H9 (cell line): Measurements from ENCODE around the gene TMEM209. TPM values are rescaled to one million over a fixed set of nuclear protein-coding genes. Genes with fewer than 3 reads are reported as not detected.

ENCODE experiments used
- DNase-seq: peaks from one replicate; pipeline ENCODE4 v3.0.0-alpha.2; 2017
- H2AFZ ChIP-seq: one replicate; pipeline ENCODE4 v1.6.1; 2013; ENCODE audit warnings: mild to moderate bottlenecking, low read length, control low read depth, moderate library complexity
- H2AK5ac ChIP-seq: 2 replicates; pipeline ENCODE4 v1.6.1; 2013; ENCODE audit warnings: low read length, control low read depth, mixed read lengths; ENCODE audit not compliant: insufficient read length
- H2BK120ac ChIP-seq: one replicate; pipeline ENCODE4 v1.6.1; 2013; ENCODE audit warnings: low read depth, mild to moderate bottlenecking, low read length, control low read depth, inconsistent platforms; ENCODE audit not compliant: poor library complexity, severe bottlenecking
- H2BK12ac ChIP-seq: 2 replicates; pipeline ENCODE4 v1.6.1; 2013; ENCODE audit warnings: low read length, control low read depth, mixed read lengths, low read depth; ENCODE audit not compliant: insufficient read length
- H2BK15ac ChIP-seq: 2 replicates; pipeline ENCODE4 v1.6.1; 2013; ENCODE audit warnings: low read depth, low read length, control low read depth
- H2BK20ac ChIP-seq: one replicate; pipeline ENCODE4 v1.6.1; 2013; ENCODE audit warnings: low read depth, mild to moderate bottlenecking, low read length, control low read depth, inconsistent platforms; ENCODE audit not compliant: poor library complexity, severe bottlenecking
- H2BK5ac ChIP-seq: 2 replicates; pipeline ENCODE4 v1.6.1; 2013; ENCODE audit warnings: low read length, control low read depth, mixed read lengths; ENCODE audit not compliant: insufficient read length
- H3K14ac ChIP-seq: 2 replicates; pipeline ENCODE4 v1.6.1; 2013; ENCODE audit warnings: low read length, control low read depth; ENCODE audit not compliant: insufficient read depth
- H3K18ac ChIP-seq: 2 replicates; pipeline ENCODE4 v1.6.1; 2013; ENCODE audit warnings: low read depth, mild to moderate bottlenecking, mixed read lengths, low read length, control low read depth; ENCODE audit not compliant: insufficient read length
- H3K23ac ChIP-seq: 2 replicates; pipeline ENCODE4 v1.6.1; 2013; ENCODE audit warnings: low read length, control low read depth, mixed read lengths, low read depth; ENCODE audit not compliant: insufficient read length
- H3K23me2 ChIP-seq: 2 replicates; pipeline ENCODE4 v1.6.1; 2013; ENCODE audit warnings: low read depth, mild to moderate bottlenecking, mixed read lengths, low read length, control low read depth; ENCODE audit not compliant: insufficient read length, poor library complexity, severe bottlenecking
- H3K27ac ChIP-seq: 2 replicates; pipeline ENCODE4 v1.5.1; 2013; ENCODE audit warnings: low read length, control low read depth, mixed read lengths, low read depth; ENCODE audit not compliant: insufficient read length
- H3K27me3 ChIP-seq: 2 replicates; pipeline ENCODE4 v1.6.1; 2013; ENCODE audit warnings: low read length, control low read depth, inconsistent platforms; ENCODE audit not compliant: insufficient read depth
- H3K4ac ChIP-seq: 2 replicates; pipeline ENCODE4 v1.6.1; 2013; ENCODE audit warnings: low read depth, mild to moderate bottlenecking, control low read depth, inconsistent platforms, low read length, moderate library complexity
- H3K4me1 ChIP-seq: 2 replicates; pipeline ENCODE4 v1.6.1; 2013; ENCODE audit warnings: low read length, control low read depth, inconsistent platforms; ENCODE audit not compliant: insufficient read depth
- H3K4me2 ChIP-seq: 2 replicates; pipeline ENCODE4 v1.6.1; 2013; ENCODE audit warnings: low read length, control low read depth, mixed read lengths; ENCODE audit not compliant: insufficient read length, insufficient read depth
- H3K56ac ChIP-seq: 2 replicates; pipeline ENCODE4 v1.6.1; 2013; ENCODE audit warnings: low read depth, mild to moderate bottlenecking, mixed read lengths, low read length, control low read depth; ENCODE audit not compliant: insufficient read length
- H3K79me1 ChIP-seq: 2 replicates; pipeline ENCODE4 v1.6.1; 2013; ENCODE audit warnings: low read depth, mild to moderate bottlenecking, moderate library complexity, low read length, control low read depth, inconsistent platforms; ENCODE audit not compliant: insufficient read depth, poor library complexity, severe bottlenecking
- H3K79me2 ChIP-seq: 2 replicates; pipeline ENCODE4 v1.6.1; 2013; ENCODE audit warnings: low read length, control low read depth, inconsistent platforms; ENCODE audit not compliant: insufficient read depth
- H3K9ac ChIP-seq: 2 replicates; pipeline ENCODE4 v1.6.1; 2013; ENCODE audit warnings: low read length, control low read depth, mixed read lengths; ENCODE audit not compliant: insufficient read length; ENCODE audit errors: extremely low read depth
- H3K9me3 ChIP-seq: one replicate; pipeline ENCODE4 v1.6.1; 2013; ENCODE audit warnings: low read depth, low read length, inconsistent platforms; ENCODE audit not compliant: control insufficient read depth
- H3T11ph ChIP-seq: one replicate; pipeline ENCODE4 v1.6.1; 2013; ENCODE audit warnings: mild to moderate bottlenecking, low read length, control low read depth, inconsistent platforms
- H4K20me1 ChIP-seq: one replicate; pipeline ENCODE4 v1.6.1; 2013; ENCODE audit not compliant: control insufficient read depth, insufficient read length, insufficient read depth
- H4K5ac ChIP-seq: 2 replicates; pipeline ENCODE4 v1.6.1; 2013; ENCODE audit warnings: low read depth, mild to moderate bottlenecking, mixed read lengths, low read length, control low read depth; ENCODE audit not compliant: insufficient read length
- H4K8ac ChIP-seq: replicated peaks from 2 replicates; pipeline ENCODE4 v1.6.1; 2013; ENCODE audit warnings: low read length, control low read depth, mixed read lengths, low read depth; ENCODE audit not compliant: insufficient read length
- H4K91ac ChIP-seq: 2 replicates; pipeline ENCODE4 v1.6.1; 2013; ENCODE audit warnings: low read depth, mild to moderate bottlenecking, moderate library complexity, mixed read lengths, low read length, control low read depth; ENCODE audit not compliant: insufficient read length
- H3K27ac Mint-ChIP-seq, 3 experiments: 2 replicates in 2 of 3; 3 replicates in 1 of 3; pipeline ENCODE4 v1.8.0; 2020 to 2021; ENCODE audit warnings: mixed read lengths in 3 of 3, mild to moderate bottlenecking in 1 of 3, moderate library complexity in 1 of 3
- H3K27me3 Mint-ChIP-seq: 2 replicates; pipeline ENCODE4 v1.8.0; 2021; ENCODE audit warnings: low read depth, mild to moderate bottlenecking, moderate library complexity, mixed read lengths
- H3K36me3 Mint-ChIP-seq, 3 experiments: 2 replicates in 2 of 3; 3 replicates in 1 of 3; pipeline ENCODE4 v1.8.0; 2020 to 2021; ENCODE audit warnings: low read depth in 3 of 3, mixed read lengths in 3 of 3; ENCODE audit not compliant: insufficient read depth in 1 of 3
- H3K4me1 Mint-ChIP-seq, 2 experiments: 2 replicates each; pipeline ENCODE4 v1.8.0; 2020; ENCODE audit warnings: mixed read lengths in 2 of 2
- H3K4me3 Mint-ChIP-seq, 2 experiments: 2 replicates in 1 of 2; 3 replicates in 1 of 2; pipeline ENCODE4 v1.8.0; 2020 to 2021; ENCODE audit warnings: mild to moderate bottlenecking in 2 of 2, mixed read lengths in 2 of 2, moderate library complexity in 1 of 2
- H3K9me3 Mint-ChIP-seq, 2 experiments: 2 replicates in 1 of 2; 3 replicates in 1 of 2; pipeline ENCODE4 v1.8.0; 2020; ENCODE audit warnings: mild to moderate bottlenecking in 2 of 2, mixed read lengths in 2 of 2, moderate library complexity in 1 of 2
- CTCF ChIP-seq: fragments of 200-600 bp; sonication (generic); conservative IDR thresholded peaks from 3 replicates; pipeline ENCODE4 v1.8.0; 2021; ENCODE audit warnings: antibody characterized with exemption, mild to moderate bottlenecking
- WGBS: extraction: QIAGEN DNeasy Blood & Tissue Kit; methylation state at CpG from one replicate; pipeline ENCODE4 v1.1.7; 2013; ENCODE audit warnings: missing lambda C conversion rate, low lambda C conversion rate, mixed read lengths; ENCODE audit not compliant: insufficient read length; ENCODE audit errors: extremely low coverage; 5-methylcytosine and 5-hydroxymethylcytosine counted together
- total RNA-seq: library from RNA; stranded (reverse); gene quantifications from 2 replicates; pipeline ENCODE4 v1.2.1, GENCODE V29; 2021

TMEM209 gene
- total RNA-seq, 1 experiment from 2014 or later, result 30.8 TPM

- peaks cover 27% of the 10 kb centered on the region for H3K27me3 Mint-ChIP-seq
- Histone ChIP-seq H2BK20ac (no peak overlapping the region), H3K9me3 (no peaks in the 10 kb centered on the region), H3K56ac (no peak overlapping the region), H3K27ac (no peak overlapping the region), H2BK12ac (peak overlapping the region; percentile 25), H3T11ph (no peak overlapping the region), H2BK5ac (no peak overlapping the region), H2AFZ (no peak overlapping the region), H3K23ac (no peak overlapping the region), H4K8ac (no peak overlapping the region), H4K5ac (peak overlapping the region; percentile 77), H3K79me2 (no peaks in the 10 kb centered on the region), H3K14ac (peak overlapping the region; percentile 97), H3K79me1 (no peaks in the 10 kb centered on the region), H2AK5ac (no peak overlapping the region), H3K4ac (peak overlapping the region; percentile 80), H3K18ac (peak overlapping the region; percentile 96), H4K20me1 (no peaks in the 10 kb centered on the region), H2BK15ac (no peak overlapping the region; the same call in 1 of the 2 replicates), H3K9ac (peak overlapping the region; percentile 85), H3K27me3 (no peaks in the 10 kb centered on the region), H3K4me2 (peak overlapping the region; percentile 57), H2BK120ac (peak overlapping the region; percentile 66), H3K4me1 (0 out of 2 replicates have a peak, but pooled peaks cover 2% of the 10 kb centered on the region), H4K91ac (peak overlapping the region; percentile 86), H3K23me2 (peaks cover 9% of the 10 kb centered on the region)
- TF ChIP-seq CTCF, result no peak
- no peaks in the 10 kb centered on the region; a peak in 1 of 5 replicates for H3K9me3 Mint-ChIP-seq
- peaks cover 26 to 35% of the 10 kb centered on the region in 2 experiments for H3K4me1 Mint-ChIP-seq
- peak overlapping the region; percentile 58 to 71 for H3K4me3 Mint-ChIP-seq
- no CpG with 5 or more reads among the region's 39 CpGs for WGBS
- H3K36me3 Mint-ChIP-seq, result peaks cover 2 to 11% (median 8%) of the 10 kb centered on the region in 3 experiments; a peak in 5 of 7 replicates
- DNase-seq, result peak; percentile 86
- peak overlapping the region; percentile 86 to 97 (median 96); a peak in 6 of 7 replicates for H3K27ac Mint-ChIP-seq
These were observed 63.9 kb downstream of the TMEM209 start for GRCh38 chr7:130141161-130141883.
